ENCODE data around the gene RTN4RL2. TPM values are rescaled to one million over a fixed set of nuclear protein-coding genes. Genes with fewer than 3 reads are reported as not detected.

The RTN4RL2 gene
- total RNA-seq, 4 donors from 2014 or later, result 0.20 to 1.5 (median 0.42) TPM; not detected in 1

- Histone ChIP-seq H3K27me3 (peaks cover 2 to 68% of the 10 kb centered on the region in 2 donors), H3K9me3 (no peaks in the 10 kb centered on the region), H3K4me1 (peaks cover 0 to 44% (median 29%) of the 10 kb centered on the region in 4 donors), H3K27ac (no peak overlapping the region), H3K36me3 (no peaks in the 10 kb centered on the region), H3K4me3 (peak overlapping the region; percentile 17 to 49 (median 31))
- no peak for DNase-seq (ENCODE audit: low spot score in 2 of 2)
- TF ChIP-seq CTCF (IDR thresholded peaks at IDR 0.05) (no peak), POLR2A (IDR thresholded peaks at IDR 0.05) (no peak), EP300 (IDR thresholded peaks at IDR 0.05) (no peak)
- 1 to 3% methylated on average over 43 to 62 of the region's 62 CpGs for WGBS, 2 donors
Observed at GRCh38 chr11:57459164-57460021, 935 bp upstream of the RTN4RL2 start.

- no peak for DNase-seq (ENCODE audit: low spot score in 2 of 2)
- Histone ChIP-seq H3K9me3 (no peaks in the 10 kb centered on the region), H3K4me3 (peak overlapping the region; percentile 12 to 49 (median 20)), H3K27ac (no peak overlapping the region), H3K27me3 (peaks cover 2 to 68% of the 10 kb centered on the region in 2 donors), H3K36me3 (no peaks in the 10 kb centered on the region), H3K4me1 (peaks cover 0 to 44% (median 29%) of the 10 kb centered on the region in 4 donors)
- WGBS, 2 donors, result 12 to 13% methylated on average over 27 to 32 of the region's 50 CpGs
- TF ChIP-seq POLR2A (IDR thresholded peaks at IDR 0.05) (no peak), EP300 (IDR thresholded peaks at IDR 0.05) (no peak), CTCF (IDR thresholded peaks at IDR 0.05) (no peak)
Observed at GRCh38 chr11:57460758-57461749, 726 bp downstream of the RTN4RL2 start.

- DNase-seq (ENCODE audit: low spot score in 2 of 2), result no peak
- TF ChIP-seq POLR2A (IDR thresholded peaks at IDR 0.05) (no peak), EP300 (IDR thresholded peaks at IDR 0.05) (no peak), CTCF (IDR thresholded peaks at IDR 0.05) (no peak)
- Histone ChIP-seq H3K9me3 (no peaks in the 10 kb centered on the region), H3K4me3 (no peak overlapping the region), H3K27me3 (peaks cover 2 to 65% of the 10 kb centered on the region in 2 donors), H3K36me3 (no peaks in the 10 kb centered on the region), H3K27ac (no peak overlapping the region), H3K4me1 (peaks cover 0 to 42% (median 29%) of the 10 kb centered on the region in 4 donors)
- 63 to 66% methylated on average over 16 of the region's 16 CpGs for WGBS, 2 donors
Observed at GRCh38 chr11:57461841-57462489, 1.6 kb downstream of the RTN4RL2 start.

- no peaks in the 10 kb centered on the region for H3K9me3 ChIP-seq
- 80 to 95% methylated on average over 3 of the region's 3 CpGs for WGBS, 2 donors
- peaks cover 2 to 61% of the 10 kb centered on the region in 2 donors for H3K27me3 ChIP-seq
Observed at GRCh38 chr11:57462597-57462996, 2.3 kb downstream of the RTN4RL2 start.

More at GRCh38 chr11:57462597-57462996, 2.3 kb downstream of the RTN4RL2 start:
- no peak overlapping the region for H3K4me3 ChIP-seq
- peaks cover 0 to 36% (median 26%) of the 10 kb centered on the region in 4 donors for H3K4me1 ChIP-seq
- peaks cover 0 to 3% (median 0%) of the 10 kb centered on the region in 3 donors for H3K36me3 ChIP-seq
- TF ChIP-seq EP300 (IDR thresholded peaks at IDR 0.05), result no peak
- no peak for TF ChIP-seq CTCF (IDR thresholded peaks at IDR 0.05)
- no peak for TF ChIP-seq POLR2A (IDR thresholded peaks at IDR 0.05)
- H3K27ac ChIP-seq, result no peak overlapping the region
- no peak for DNase-seq (ENCODE audit: low spot score in 2 of 2)

All from tibial nerve (tissue), 4 donors.